WI38 (cell line): Measurements from ENCODE around the gene DSG3.
"Not testable (repeated sequence)": the region's sequence is repeated elsewhere in the genome, so short reads cannot be mapped to it uniquely, and the experiment has no call there.

Experiments used
- H3K4me3 ChIP-seq: 2 replicates; pipeline ENCODE4 v1.5.1; 2011; ENCODE audit warnings: low read depth, mild to moderate bottlenecking, control low read depth, low read length
- CTCF ChIP-seq: IDR thresholded peaks from 2 replicates; pipeline ENCODE4 v1.5.1; 2012; ENCODE audit warnings: low read depth, mild to moderate bottlenecking, control low read depth, low read length

DSG3 gene

DNA sequence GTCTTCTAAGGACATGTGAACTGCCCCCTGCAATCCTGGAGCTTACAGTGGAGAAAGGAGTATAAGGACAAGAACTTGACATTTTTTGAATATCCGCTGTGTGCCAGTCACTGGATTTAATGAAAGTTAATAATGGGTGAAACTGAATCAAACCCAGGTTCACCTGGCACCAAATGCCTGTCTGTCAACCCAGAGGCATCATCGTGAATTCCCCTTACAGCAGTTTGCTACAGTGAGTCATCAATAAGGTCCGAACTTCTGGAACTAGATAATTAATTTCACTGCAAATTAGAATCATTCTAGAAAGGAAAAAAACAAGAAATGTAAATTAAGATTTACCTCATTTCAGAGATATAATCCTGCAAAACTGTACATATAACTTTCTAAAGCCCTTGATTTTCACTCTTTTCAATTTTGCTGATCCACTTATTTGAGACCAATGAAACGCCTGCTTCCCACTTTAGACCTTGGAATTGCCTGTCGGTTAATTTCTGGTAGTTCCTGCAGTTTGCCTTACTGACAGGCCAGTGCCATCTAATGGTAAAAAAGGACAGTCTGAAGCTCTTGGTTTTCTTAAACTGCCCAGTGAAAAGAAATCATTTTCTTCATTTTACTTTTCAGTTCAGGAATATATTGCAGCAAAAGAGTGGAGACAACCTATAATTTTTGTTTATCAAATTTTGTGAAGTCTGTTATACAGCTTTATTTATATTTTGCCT, 58.6 kb downstream of the DSG3 start:
- TF ChIP-seq CTCF = no peak
- H3K4me3 ChIP-seq = no peak overlapping the region

DNA sequence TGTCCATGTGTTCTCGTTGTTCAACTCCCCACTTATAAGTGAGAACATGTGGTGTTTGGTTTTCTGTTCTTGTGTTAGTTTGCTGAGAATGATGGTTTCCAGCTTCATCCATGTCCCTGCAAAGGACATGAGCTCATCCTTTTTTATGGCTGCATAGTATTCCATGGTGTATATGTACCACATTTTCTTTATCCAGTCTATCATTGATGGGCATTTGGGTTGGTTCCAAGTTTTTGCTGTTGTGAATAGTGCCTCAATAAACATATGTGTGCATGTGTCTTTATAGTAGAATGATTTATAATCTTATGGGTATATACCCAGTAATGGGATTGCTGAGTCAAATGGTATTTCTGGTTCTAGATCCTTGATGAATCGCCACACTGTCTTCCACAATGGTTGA, 59.6 kb downstream of the DSG3 start:
- not testable (repeated sequence) for H3K4me3 ChIP-seq

GRCh38 chr18:31508781-31509180, 61.2 kb downstream of the DSG3 start:
- H3K4me3 ChIP-seq = no peak overlapping the region
- TF ChIP-seq CTCF = no peak

DNA sequence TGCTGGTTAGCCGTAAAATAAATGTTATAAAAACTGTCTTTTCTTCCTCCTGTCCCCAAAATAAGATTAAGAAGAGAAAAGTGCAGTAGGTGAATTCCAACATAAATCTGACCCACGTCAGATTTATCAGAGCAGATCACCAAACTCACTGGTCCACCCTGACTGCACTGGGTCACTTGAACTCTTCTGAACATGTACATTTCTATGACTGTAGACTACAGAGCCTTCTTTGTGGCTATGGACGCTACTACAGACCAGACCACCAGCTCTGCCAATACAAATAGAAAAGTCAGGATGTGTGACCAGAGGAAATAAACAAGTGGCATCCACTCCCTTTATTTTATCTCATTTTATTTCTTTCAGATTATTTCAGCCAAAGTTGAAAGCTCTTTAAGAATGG, 62.0 kb downstream of the DSG3 start:
- no peak for TF ChIP-seq CTCF
- H3K4me3 ChIP-seq = no peak overlapping the region

DNA sequence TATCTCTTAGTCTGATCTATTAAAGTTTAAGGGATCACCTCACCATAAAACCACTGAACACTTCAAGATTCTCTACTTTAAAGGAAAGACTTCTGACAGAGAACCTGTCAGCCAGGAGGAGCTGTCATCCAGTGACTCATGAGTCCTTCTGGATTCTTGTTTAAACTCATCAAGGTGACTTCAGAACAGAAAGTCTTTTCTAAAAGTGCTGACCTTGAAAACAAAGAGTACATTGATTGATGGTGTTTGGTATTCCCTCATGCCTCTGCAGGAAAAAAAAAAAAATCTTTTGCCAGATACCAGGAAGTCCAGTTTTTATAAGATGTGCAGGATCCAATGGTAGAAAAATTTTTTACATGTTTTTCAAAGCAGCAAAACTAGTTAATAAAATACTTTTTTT, 62.8 kb downstream of the DSG3 start:
- H3K4me3 ChIP-seq = no peak overlapping the region
- no peak for TF ChIP-seq CTCF

DNA sequence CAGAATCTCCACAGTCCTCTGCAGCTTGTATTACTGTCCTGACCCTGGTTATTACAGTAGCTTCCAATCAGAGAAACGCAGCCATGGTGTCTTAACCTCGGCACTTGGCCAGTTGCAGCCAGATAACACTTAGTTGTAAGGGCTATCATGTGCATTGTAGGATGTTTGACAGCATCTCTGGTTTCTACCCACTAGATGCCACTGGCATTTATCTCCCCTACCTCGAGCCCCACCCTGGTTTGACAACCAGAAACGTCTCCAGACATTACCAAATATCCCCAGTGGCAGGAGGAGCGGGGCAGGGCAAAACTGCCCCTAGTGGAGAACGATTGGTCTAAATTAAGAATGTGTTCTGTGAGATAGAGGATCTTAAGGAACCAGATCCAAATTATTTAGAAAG, 63.6 kb downstream of the DSG3 start:
- H3K4me3 ChIP-seq = no peak overlapping the region
- TF ChIP-seq CTCF = no peak

DNA sequence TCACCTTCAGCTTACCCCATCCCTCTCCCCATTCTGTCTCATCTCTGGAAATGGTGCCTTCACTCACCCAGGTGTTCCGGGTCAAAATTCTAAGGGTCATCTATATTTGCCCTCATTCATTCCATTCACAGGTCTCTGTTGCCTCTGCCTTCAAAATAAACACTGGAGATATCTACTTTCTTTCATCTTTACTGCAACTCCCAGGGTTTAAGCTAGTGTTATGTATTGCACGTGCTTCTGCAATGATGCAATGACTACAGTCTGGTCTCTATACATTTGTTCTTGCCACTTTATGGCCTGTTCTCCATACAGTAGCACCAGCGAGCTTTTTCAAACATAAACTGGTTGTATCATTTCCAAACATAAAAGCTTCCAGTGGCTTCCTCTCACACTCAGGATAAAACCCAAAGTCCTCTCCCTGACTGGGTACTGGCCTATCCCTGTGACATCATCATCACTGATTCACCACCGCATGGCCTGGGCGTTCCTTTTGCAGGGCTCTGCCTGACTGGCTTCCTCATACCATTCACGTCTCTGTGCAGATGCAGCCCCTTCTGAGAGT, 64.7 kb downstream of the DSG3 start:
- H3K4me3 ChIP-seq = no peak overlapping the region
- no peak for TF ChIP-seq CTCF
